HG03575 (cell line): ENCODE data around the gene NAXE.
"Not testable (repeated sequence)": the region's sequence is repeated elsewhere in the genome, so short reads cannot be mapped to it uniquely, and the experiment has no call there.

ENCODE experiments used
- ATAC-seq: cut with Tn5 transposase; IDR thresholded peaks from one replicate; pipeline ENCODE4 v1.9.1; 2021; ENCODE audit not compliant: unreplicated experiment, insufficient number of reproducible peaks, low FRiP score; ENCODE audit errors: extremely low read depth

NAXE gene

DNA sequence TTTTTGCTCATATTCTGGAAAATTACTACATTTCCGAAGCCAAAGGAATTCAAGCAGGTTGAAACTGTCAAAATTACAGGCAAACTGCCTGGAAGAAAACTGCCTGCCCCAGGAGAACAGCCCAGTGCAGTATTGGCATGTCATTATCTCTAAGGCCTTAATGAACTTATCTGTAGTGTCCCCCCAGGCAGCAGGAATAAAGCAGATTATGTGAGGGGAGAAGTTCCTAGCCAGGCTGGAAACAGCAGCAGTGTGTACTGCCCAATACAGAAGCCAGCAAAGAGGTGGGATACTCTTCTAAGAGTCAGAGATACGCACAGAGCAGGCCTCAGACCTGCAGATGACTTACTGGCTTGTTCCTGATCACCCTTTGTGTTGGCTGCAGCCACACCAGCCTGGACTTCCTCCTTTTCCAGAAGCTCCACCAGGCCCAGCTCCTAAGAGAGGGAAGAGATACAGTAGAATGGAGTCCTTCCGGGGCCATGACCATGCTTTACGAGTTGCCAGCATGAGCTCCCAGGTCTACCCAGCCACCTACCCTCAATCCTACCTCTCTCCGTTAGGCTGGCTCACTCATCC, 30.9 kb upstream of the NAXE start:
- ATAC-seq = no peak

DNA sequence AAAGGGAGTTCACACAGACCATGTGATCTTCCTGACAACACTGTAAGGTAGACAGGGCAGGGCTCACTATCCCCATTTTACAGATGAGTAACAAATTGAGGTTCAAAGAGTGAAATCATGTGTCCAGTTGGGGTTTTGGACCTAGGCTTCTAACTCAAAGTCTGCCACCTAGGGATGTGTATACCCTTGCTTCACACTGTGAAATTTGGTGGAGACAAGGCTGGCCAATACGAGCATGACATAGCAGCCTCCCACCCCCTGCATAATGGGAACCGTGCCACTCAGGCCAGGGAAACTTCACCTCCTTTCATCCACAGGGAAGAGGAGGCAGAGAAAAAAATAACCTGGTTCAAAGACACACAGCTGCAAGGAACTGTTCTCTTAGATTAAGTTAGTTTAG, 26.1 kb upstream of the NAXE start:
- no peak for ATAC-seq

DNA sequence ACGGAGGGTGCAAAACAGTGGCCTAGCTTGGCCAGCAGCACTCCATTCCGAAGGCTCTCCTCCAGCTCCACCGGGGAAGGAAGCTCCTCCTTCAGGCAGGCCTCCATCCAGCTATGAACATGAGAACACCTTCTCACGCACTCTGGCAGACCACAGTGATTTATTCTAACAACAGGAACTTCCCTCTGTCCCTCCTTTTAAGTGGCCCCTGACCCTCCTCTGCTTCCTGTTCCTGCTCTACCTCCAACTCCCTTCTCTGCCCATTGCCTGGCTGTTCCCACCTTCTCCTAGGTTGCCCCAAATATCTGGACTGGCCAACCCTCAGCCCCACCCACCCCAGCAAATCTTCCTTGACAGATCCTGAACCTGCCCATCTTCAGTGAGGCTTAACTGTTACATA, 25.1 kb upstream of the NAXE start:
- ATAC-seq = no peak

DNA sequence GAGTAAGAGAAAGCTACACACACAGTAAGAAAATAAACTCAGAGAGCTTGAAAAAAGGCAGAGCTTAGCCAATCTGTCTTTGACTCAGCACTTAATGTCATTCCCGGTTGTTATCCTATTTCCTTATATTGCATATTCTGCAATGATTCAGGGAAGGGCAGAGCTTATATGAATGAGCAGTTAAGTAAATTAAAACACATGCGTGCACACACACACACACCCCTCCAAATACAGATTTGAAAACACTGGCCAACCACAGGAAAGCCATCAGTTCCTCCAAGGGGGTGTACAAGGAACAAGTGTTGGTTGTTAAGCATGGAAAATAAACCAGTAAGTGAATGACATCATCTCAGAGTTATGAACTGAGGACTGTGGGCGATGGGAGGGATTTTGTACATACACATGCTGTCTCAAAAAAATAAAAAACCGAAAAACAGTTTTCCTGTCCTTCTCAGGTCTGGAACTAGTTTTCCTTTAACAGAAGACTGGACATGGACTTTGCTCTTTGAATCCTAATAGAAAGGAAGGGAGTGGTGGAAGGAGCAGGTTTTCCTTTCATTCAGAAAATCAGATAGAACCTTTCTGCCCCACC, 20.2 kb upstream of the NAXE start:
- no peak for ATAC-seq

DNA sequence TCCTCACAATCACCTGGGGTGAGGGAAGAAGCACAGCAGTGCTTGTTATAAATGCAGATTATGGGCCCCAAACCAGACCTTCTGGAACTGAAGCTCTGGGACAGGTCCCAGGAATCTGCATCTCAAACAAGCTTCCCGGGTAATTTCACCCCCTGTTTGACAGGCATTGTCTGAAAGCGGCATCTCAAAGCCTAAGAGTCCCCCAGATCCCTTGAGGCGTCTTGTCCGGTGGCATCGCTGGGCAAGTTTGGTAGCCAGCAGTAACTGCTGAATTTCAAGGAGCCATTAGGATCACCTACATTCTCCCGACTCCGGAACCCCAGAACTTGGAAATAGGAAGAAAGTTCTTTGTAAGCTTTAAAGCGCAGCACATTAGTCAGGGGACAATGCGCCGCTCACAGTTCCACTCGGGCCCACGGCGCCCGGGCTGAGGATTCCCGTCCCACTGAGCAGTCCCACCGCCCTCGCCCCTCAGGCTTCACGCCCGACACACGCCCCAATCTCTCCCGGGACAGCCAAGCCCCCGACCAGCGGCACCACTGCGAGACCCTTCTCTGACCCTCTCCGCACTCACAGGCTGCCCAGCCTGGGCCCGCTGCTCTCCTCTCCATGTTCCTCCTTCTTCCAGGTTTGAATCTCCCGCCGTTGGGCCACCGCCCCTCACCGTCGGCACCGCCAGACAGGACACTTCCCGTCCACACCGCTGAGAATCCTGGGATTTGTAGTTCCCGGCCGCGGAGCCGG, 19.5 kb upstream of the NAXE start, which contains the start of gene IQGAP3:
IQGAP3 (minus strand) TSS at position 647 of the 744 bp plus-strand sequence; CDS start at position 611, 36 bp downstream.
- no peak for ATAC-seq

- no peak for ATAC-seq
Measured at GRCh38 chr1:156572663-156573018, 18.9 kb upstream of the NAXE start.

GRCh38 chr1:156574039-156574633, 17.4 kb upstream of the NAXE start:
- ATAC-seq = no peak

DNA sequence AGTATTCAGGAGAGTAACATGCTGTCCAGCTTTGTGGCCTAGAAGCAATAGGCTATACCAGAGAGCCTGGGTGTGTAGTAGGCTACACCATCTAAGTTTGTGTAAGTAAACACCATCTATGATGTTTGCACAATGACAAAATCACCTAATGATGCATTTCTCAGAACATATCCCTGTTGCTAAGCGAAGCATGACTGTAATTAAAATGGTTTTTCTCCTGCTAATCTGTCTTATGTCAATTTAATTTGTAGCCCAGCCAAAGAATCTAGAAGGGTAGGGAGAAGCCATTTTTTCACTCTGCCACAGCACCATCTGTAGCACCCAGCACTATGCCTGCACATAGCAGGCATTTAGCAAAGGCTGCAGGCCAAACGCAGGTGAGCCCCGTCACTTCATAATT, 14.0 kb upstream of the NAXE start:
- ATAC-seq = no peak

- ATAC-seq = no peak
Measured at GRCh38 chr1:156578055-156578454, 13.5 kb upstream of the NAXE start.

- no peak for ATAC-seq
Measured at GRCh38 chr1:156579472-156579871, 12.1 kb upstream of the NAXE start, which contains the start of gene TTC24. Gene TTC24, plus strand, starts transcription at chr1:156579723. Its CDS starts 1,642 bp downstream, at chr1:156581365.

DNA sequence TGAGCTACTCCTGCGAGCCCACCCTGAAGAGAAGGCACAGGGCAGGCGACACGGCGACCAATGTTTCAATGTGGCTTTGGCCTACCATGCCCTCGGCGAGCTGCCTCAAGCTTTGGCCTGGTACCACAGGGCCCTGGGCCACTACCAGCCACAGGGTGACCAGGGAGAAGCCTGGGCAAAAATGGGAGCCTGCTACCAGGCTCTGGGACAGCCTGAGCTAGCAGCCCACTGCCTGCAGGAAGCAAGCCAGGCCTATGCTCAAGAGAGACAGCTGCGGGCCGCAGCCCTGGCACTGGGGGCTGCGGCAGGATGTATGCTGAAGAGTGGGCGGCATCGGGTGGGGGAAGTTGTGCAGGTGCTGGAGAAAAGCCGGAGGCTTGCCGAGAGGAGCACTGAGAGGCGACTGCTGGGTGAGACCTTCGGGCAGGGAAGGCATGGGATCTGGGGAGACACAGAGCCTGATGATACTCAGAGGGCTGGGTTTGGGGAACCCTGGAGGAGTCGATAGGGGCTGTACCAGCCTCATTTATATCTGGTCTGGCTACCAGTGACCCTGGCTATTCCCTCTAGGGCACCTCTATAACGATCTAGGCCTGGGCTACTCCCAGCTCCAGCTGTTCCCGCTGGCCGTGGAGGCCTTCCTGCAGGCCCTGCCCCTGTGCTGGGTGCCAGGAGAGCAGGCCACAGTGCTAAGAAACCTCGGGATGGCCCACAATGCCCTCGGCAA, 9.8 kb upstream of the NAXE start:
- no peak for ATAC-seq

DNA sequence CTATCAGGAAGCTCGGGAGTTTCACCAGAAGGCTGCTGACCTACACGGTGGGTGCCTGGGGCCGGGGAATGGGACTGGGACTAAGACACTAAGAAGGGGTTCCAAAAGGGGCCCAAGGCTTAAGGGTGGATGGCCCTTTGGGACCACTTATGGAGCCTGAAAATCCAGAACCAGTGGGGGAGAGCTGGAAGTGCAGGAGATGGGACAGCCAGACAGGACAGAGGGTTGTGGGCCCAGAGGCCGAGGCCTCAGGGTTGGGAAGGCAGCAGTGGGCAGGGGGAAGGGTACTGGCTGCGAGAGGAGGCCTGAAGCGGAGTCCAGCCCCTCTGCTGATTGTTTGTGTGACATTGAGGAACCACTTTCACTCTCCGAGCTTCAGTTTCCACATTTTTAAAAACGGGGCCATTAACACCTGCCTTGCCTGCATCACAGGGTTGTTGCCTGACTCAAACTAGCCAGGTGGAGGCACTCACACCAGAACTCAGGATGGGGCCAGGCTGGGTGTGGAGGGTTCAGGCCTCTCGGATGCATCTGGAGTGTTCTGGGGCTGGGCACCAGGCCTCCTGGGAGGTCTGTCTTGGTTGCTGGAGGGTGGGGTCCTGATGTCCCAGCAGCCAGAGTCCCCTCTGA, 9.1 kb upstream of the NAXE start:
- ATAC-seq = no peak

GRCh38 chr1:156583821-156584622, 7.6 kb upstream of the NAXE start:
- no peak for ATAC-seq

- no peak for ATAC-seq
Measured at GRCh38 chr1:156584813-156585212, 6.8 kb upstream of the NAXE start.

GRCh38 chr1:156586323-156586722, 5.3 kb upstream of the NAXE start:
- ATAC-seq = no peak

GRCh38 chr1:156586892-156587477, 4.6 kb upstream of the NAXE start:
- no peak for ATAC-seq

DNA sequence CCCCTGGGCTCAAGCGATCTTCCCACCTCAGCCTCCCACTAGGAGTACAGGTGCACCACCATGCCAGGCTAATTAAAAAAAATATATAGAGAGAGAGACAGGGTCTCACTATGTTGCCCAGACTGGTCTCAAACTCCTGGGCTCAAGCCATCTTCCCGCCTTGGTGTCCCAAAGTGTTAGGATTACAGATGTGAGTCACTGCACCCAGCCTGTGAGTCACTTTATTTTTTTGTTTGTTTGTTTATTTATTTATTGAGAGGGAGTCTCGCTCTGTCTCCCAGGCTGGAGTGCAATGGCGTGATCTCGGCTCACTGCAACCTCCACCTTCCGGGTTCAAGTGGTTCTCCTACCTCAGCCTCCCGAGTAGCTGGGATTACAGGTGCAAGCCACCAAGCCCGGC, 3.6 kb upstream of the NAXE start:
- ATAC-seq = not testable (repeated sequence)

DNA sequence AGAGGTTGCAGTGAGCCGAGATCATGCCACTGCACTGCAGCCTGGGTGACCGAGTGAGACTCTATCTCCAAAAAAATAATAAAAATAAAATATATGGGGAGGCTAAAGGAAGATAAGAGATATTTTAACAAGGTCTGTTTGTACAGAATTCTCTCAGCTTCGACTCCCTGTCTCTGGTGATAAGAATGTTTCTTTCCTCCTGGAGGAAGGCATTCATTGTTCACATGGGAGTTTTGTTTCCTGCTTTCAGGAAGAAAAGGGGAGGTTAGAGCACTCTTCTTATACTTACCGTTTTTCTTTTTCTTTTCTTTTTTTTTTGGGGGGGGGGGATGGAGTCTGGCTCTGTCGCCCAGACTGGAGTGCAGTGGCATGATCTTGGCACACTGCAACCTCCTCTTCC, 2.0 kb upstream of the NAXE start:
- no peak for ATAC-seq
